WTC11 (cell line): Measurements from ENCODE around the gene CMTR1. TPM values are rescaled to one million over a fixed set of nuclear protein-coding genes. Genes with fewer than 3 reads are reported as not detected.

Experiments used
- ATAC-seq: fragments of 200-7000 bp; cut with Tn5 transposase; 2 replicates; pipeline ENCODE4 v1.10.0; 2021; ENCODE audit warnings: mild to moderate bottlenecking, moderate library complexity
- CTCF ChIA-PET: fragments of 300-600 bp; sonication (Branson Sonifier 250); formaldehyde crosslinking; loops from one replicate; lab custom pipeline; 2021; ENCODE audit warnings: antibody characterized with exemption; lab: Charles Lee
- POLR2A ChIA-PET: fragments of 350-600 bp; sonication (Branson Sonifier 250); formaldehyde crosslinking; loops from one replicate; lab custom pipeline; 2021; ENCODE audit warnings: antibody characterized with exemption; lab: Charles Lee
- DNase-seq: peaks from one replicate; pipeline ENCODE4 v3.0.0; 2021; ENCODE audit warnings: low spot score
- H3K27ac Mint-ChIP-seq: 2 replicates; pipeline ENCODE4 v1.8.0; 2021; ENCODE audit warnings: mixed read lengths
- H3K27me3 Mint-ChIP-seq: 2 replicates; pipeline ENCODE4 v1.8.0; 2021; ENCODE audit warnings: low read depth, mild to moderate bottlenecking, moderate library complexity, mixed read lengths
- H3K36me3 Mint-ChIP-seq: 2 replicates; pipeline ENCODE4 v1.8.0; 2021; ENCODE audit warnings: mixed read lengths
- H3K4me1 Mint-ChIP-seq: 2 replicates; pipeline ENCODE4 v1.8.0; 2022; ENCODE audit warnings: mixed read lengths
- H3K4me3 Mint-ChIP-seq: 2 replicates; pipeline ENCODE4 v1.8.0; 2021; ENCODE audit warnings: mild to moderate bottlenecking, moderate library complexity, mixed read lengths
- H3K9me3 Mint-ChIP-seq: 2 replicates; pipeline ENCODE4 v1.8.0; 2021; ENCODE audit warnings: mixed read lengths
- CDX4 ChIP-seq: fragments of 250-450 bp; sonication (Bioruptor Pico); IDR thresholded peaks from 2 replicates; pipeline ENCODE4 v1.9.0; 2021; ENCODE audit warnings: moderate library complexity, mild to moderate bottlenecking, inconsistent platforms, borderline replicate concordance
- EMX1 ChIP-seq: fragments of 250-450 bp; sonication (Bioruptor Pico); IDR thresholded peaks from 2 replicates; pipeline ENCODE4 v1.8.0; 2021; ENCODE audit warnings: mild to moderate bottlenecking
- ERG ChIP-seq: fragments of 250-450 bp; sonication (Bioruptor Pico); IDR thresholded peaks from 2 replicates; pipeline ENCODE4 v1.8.0; 2021; ENCODE audit warnings: mild to moderate bottlenecking
- GABPB1 ChIP-seq: sonication (generic); formaldehyde crosslinking; IDR thresholded peaks from 2 replicates; pipeline ENCODE4 v1.8.1; 2023; ENCODE audit warnings: mild to moderate bottlenecking, missing genetic modification reagents
- IRF2 ChIP-seq: sonication (generic); formaldehyde crosslinking; IDR thresholded peaks from 2 replicates; pipeline ENCODE4 v1.8.0; 2022; ENCODE audit warnings: low read depth, missing genetic modification reagents, borderline replicate concordance
- MXD4 ChIP-seq: fragments of 250-450 bp; sonication (Bioruptor Pico); IDR thresholded peaks from 2 replicates; pipeline ENCODE4 v1.8.0; 2021; ENCODE audit warnings: mild to moderate bottlenecking, moderate library complexity, borderline replicate concordance
- MYBL2 ChIP-seq: sonication (generic); formaldehyde crosslinking; IDR thresholded peaks from 2 replicates; pipeline ENCODE4 v1.8.1; 2023; ENCODE audit warnings: mild to moderate bottlenecking, moderate library complexity, missing genetic modification reagents
- NR3C1 ChIP-seq: sonication (generic); formaldehyde crosslinking; conservative IDR thresholded peaks from 2 replicates; pipeline ENCODE4 v1.8.1; 2023; ENCODE audit warnings: low read depth, mild to moderate bottlenecking, missing genetic modification reagents
- PRDM15 ChIP-seq: sonication (generic); formaldehyde crosslinking; IDR thresholded peaks from 2 replicates; pipeline ENCODE4 v1.8.0; 2022; ENCODE audit warnings: missing genetic modification reagents
- RORB ChIP-seq: fragments of 250-450 bp; sonication (Bioruptor Pico); IDR thresholded peaks from 2 replicates; pipeline ENCODE4 v1.9.0; 2021; ENCODE audit warnings: mild to moderate bottlenecking
- TEAD1 ChIP-seq: sonication (generic); formaldehyde crosslinking; IDR thresholded peaks from 2 replicates; pipeline ENCODE4 v1.8.0; 2022; ENCODE audit warnings: mild to moderate bottlenecking, missing genetic modification reagents
- ZNF121 ChIP-seq: sonication (generic); formaldehyde crosslinking; IDR thresholded peaks from 2 replicates; pipeline ENCODE4 v1.8.0; 2023; ENCODE audit warnings: missing genetic modification reagents
- ZNF232 ChIP-seq: sonication (generic); formaldehyde crosslinking; IDR thresholded peaks from 2 replicates; pipeline ENCODE4 v1.8.0; 2022; ENCODE audit warnings: mild to moderate bottlenecking, missing genetic modification reagents
- ZNF396 ChIP-seq: fragments of 250-450 bp; sonication (Bioruptor Pico); IDR thresholded peaks from 2 replicates; pipeline ENCODE4 v1.8.0; 2021; ENCODE audit warnings: mild to moderate bottlenecking, moderate library complexity, borderline replicate concordance
- total RNA-seq: library from RNA; stranded (reverse); gene quantifications from 3 replicates; pipeline ENCODE4 v1.2.3, GENCODE V29; 2021
- TF ChIP-seq, protein P1 (sequence below): sonication (generic); formaldehyde crosslinking; IDR thresholded peaks from 2 replicates; pipeline ENCODE4 v1.8.1; 2022; ENCODE audit warnings: missing genetic modification reagents, borderline replicate concordance
- TF ChIP-seq, protein P2 (sequence below): sonication (generic); formaldehyde crosslinking; IDR thresholded peaks from 2 replicates; pipeline ENCODE4 v1.8.0; 2023; ENCODE audit warnings: mild to moderate bottlenecking, missing genetic modification reagents
- TF ChIP-seq, protein P3 (sequence below): sonication (generic); formaldehyde crosslinking; IDR thresholded peaks from 2 replicates; pipeline ENCODE4 v1.8.1; 2023; ENCODE audit warnings: mild to moderate bottlenecking, moderate library complexity, missing genetic modification reagents
- TF ChIP-seq, protein P4 (sequence below): sonication (generic); formaldehyde crosslinking; IDR thresholded peaks from 2 replicates; pipeline ENCODE4 v1.8.0; 2023; ENCODE audit warnings: missing genetic modification reagents

The CMTR1 gene
- total RNA-seq, 1 experiment from 2014 or later: 38.6 TPM

DNA sequence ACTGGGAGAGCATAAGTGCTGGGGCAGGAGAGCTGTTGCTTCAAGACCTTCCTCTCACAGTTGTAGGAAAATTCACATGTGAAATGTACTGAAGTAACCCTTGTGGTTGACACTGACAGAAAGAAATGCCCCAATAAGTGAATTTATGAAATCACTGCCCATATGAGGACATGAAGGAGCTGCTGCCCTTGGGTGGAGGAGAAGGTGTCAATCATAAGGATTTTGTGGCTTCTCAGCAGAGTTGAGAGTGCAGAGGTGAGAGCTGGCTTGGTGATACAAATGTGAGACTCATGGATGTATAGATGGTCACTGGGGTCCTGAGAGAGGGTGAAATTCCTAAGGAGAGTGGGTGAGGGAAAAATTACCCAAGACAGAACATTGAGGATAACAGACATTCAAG is 33.9 kb upstream of the CMTR1 start (continued):
- TF ChIP-seq ZNF232 (CRISPR knock-in tag) (no peak), ERG (CRISPR knock-in tag) (no peak), MYBL2 (CRISPR knock-in tag) (no peak), ZNF121 (CRISPR knock-in tag) (no peak), RORB (no peak), NR3C1 (CRISPR knock-in tag) (no peak), EMX1 (no peak)
- TF ChIP-seq, protein P1, sequence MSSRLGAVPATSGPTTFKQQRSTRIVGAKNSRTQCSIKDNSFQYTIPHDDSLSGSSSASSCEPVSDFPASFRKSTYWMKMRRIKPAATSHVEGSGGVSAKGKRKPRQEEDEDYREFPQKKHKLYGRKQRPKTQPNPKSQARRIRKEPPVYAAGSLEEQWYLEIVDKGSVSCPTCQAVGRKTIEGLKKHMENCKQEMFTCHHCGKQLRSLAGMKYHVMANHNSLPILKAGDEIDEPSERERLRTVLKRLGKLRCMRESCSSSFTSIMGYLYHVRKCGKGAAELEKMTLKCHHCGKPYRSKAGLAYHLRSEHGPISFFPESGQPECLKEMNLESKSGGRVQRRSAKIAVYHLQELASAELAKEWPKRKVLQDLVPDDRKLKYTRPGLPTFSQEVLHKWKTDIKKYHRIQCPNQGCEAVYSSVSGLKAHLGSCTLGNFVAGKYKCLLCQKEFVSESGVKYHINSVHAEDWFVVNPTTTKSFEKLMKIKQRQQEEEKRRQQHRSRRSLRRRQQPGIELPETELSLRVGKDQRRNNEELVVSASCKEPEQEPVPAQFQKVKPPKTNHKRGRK (CRISPR knock-in tag): no peak
- TF ChIP-seq, protein P2, sequence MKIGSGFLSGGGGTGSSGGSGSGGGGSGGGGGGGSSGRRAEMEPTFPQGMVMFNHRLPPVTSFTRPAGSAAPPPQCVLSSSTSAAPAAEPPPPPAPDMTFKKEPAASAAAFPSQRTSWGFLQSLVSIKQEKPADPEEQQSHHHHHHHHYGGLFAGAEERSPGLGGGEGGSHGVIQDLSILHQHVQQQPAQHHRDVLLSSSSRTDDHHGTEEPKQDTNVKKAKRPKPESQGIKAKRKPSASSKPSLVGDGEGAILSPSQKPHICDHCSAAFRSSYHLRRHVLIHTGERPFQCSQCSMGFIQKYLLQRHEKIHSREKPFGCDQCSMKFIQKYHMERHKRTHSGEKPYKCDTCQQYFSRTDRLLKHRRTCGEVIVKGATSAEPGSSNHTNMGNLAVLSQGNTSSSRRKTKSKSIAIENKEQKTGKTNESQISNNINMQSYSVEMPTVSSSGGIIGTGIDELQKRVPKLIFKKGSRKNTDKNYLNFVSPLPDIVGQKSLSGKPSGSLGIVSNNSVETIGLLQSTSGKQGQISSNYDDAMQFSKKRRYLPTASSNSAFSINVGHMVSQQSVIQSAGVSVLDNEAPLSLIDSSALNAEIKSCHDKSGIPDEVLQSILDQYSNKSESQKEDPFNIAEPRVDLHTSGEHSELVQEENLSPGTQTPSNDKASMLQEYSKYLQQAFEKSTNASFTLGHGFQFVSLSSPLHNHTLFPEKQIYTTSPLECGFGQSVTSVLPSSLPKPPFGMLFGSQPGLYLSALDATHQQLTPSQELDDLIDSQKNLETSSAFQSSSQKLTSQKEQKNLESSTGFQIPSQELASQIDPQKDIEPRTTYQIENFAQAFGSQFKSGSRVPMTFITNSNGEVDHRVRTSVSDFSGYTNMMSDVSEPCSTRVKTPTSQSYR (CRISPR knock-in tag): no peak

DNA sequence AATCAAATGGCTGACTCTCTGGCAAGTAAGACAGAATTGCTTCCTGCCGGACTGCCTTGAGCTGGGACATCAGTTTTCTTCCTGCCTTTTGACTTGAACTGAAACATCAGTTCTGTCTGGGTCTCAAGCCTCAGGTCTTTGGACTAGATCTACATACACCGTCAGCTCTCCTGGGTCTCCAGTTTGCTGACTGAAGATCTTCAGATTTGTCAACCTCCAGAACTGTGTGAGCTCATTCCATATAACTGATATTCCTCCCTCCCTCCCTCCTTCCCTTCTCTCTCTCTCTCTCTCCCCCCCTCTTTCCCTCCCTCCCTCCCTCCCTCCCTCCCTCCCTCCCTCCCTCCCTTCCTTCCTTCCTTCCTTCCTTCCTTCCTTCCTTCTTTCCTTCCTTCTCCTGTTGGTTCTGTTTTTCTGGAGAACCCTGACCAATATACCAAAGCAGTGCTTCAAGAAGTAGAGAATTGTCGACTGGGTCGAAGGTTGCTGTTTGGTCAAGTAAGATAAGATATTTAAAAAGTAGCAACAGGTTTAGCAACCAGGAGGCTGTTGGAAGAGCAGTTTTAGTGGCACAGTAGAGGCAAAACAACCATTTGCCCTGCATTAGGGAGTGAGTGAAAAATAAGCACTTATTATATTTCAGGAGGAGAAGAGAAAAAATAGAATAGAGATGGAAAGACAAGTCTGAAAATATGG is 33.1 kb upstream of the CMTR1 start:
- ChIA-PET POLR2A (interaction anchor here (0.5 kb wide), 1 partner anchor 14 kb away, joined by 6 read pairs; no protein-coding TSS in a partner anchor), CTCF (no interaction called here)
- DNase-seq: no peak
- TF ChIP-seq, protein P3, sequence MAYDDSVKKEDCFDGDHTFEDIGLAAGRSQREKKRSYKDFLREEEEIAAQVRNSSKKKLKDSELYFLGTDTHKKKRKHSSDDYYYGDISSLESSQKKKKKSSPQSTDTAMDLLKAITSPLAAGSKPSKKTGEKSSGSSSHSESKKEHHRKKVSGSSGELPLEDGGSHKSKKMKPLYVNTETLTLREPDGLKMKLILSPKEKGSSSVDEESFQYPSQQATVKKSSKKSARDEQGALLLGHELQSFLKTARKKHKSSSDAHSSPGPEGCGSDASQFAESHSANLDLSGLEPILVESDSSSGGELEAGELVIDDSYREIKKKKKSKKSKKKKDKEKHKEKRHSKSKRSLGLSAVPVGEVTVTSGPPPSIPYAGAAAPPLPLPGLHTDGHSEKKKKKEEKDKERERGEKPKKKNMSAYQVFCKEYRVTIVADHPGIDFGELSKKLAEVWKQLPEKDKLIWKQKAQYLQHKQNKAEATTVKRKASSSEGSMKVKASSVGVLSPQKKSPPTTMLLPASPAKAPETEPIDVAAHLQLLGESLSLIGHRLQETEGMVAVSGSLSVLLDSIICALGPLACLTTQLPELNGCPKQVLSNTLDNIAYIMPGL: no peak
- TF ChIP-seq, protein P4, sequence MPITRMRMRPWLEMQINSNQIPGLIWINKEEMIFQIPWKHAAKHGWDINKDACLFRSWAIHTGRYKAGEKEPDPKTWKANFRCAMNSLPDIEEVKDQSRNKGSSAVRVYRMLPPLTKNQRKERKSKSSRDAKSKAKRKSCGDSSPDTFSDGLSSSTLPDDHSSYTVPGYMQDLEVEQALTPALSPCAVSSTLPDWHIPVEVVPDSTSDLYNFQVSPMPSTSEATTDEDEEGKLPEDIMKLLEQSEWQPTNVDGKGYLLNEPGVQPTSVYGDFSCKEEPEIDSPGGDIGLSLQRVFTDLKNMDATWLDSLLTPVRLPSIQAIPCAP (CRISPR knock-in tag): no peak
- no peak for TF ChIP-seq PRDM15 (CRISPR knock-in tag)
- TF ChIP-seq TEAD1: no peak
- TF ChIP-seq IRF2 (CRISPR knock-in tag): no peak
- no peak for TF ChIP-seq CDX4 (CRISPR knock-in tag)
- TF ChIP-seq ZNF396 (CRISPR knock-in tag): no peak
- no peak for TF ChIP-seq MXD4 (CRISPR knock-in tag)
- no peak for TF ChIP-seq ZNF121 (CRISPR knock-in tag)
- TF ChIP-seq, protein P2 (CRISPR knock-in tag): no peak
- no peak for TF ChIP-seq GABPB1 (CRISPR knock-in tag)

More for the DNA sequence above, 33.1 kb upstream of the CMTR1 start:
- Mint-ChIP-seq H3K36me3 (no peaks in the 10 kb centered on the region), H3K27ac (no peak overlapping the region), H3K4me3 (no peak overlapping the region), H3K9me3 (no peaks in the 10 kb centered on the region), H3K27me3 (peaks cover 5% of the 10 kb centered on the region; the same call in 1 of the 2 replicates), H3K4me1 (no peaks in the 10 kb centered on the region)
- ATAC-seq: no peak
